H1 (cell line): ENCODE data around the gene C21orf91. TPM values are rescaled to one million over a fixed set of nuclear protein-coding genes. Genes with fewer than 3 reads are reported as not detected.

Experiments
- CTCF ChIA-PET: fragments of 300-600 bp; sonication (Branson Sonifier 250); formaldehyde crosslinking; loops from one replicate; lab custom pipeline; 2021; ENCODE audit not compliant: partially characterized antibody; lab: Charles Lee
- POLR2A ChIA-PET: fragments of 300-600 bp; sonication (Branson Sonifier 250); formaldehyde crosslinking; loops from one replicate; lab custom pipeline; 2021; ENCODE audit warnings: inconsistent platforms; ENCODE audit not compliant: partially characterized antibody; lab: Charles Lee
- DNase-seq, 2 experiments: peaks; one replicate each; pipeline versions ENCODE4 v3.0.0 to v3.0.0-alpha.2; 2010 to 2022; ENCODE audit warnings: low spot score in 2 of 2, low read depth in 1 of 2, mixed read lengths in 1 of 2
- FAIRE-seq: peaks from 2 replicates; lab custom pipeline; 2011; peaks lifted over from hg19 to GRCh38; lab: Jason Lieb, UNC
- H2AFZ ChIP-seq: 2 replicates; pipeline ENCODE4 v1.8.1; 2012; ENCODE audit warnings: low read length, inconsistent platforms
- H2AK5ac ChIP-seq: 2 replicates; pipeline ENCODE4 v1.6.1; 2013; ENCODE audit warnings: low read depth, low read length
- H2BK120ac ChIP-seq: replicated peaks from 2 replicates; pipeline ENCODE3; 2013; ENCODE audit warnings: low read depth, low read length, inconsistent platforms
- H2BK12ac ChIP-seq: 2 replicates; pipeline ENCODE4 v1.6.1; 2013; ENCODE audit warnings: low read depth, low read length
- H2BK15ac ChIP-seq: 2 replicates; pipeline ENCODE4 v1.6.1; 2013; ENCODE audit warnings: low read length
- H2BK20ac ChIP-seq: 2 replicates; pipeline ENCODE4 v1.6.1; 2013; ENCODE audit warnings: low read length
- H2BK5ac ChIP-seq: 2 replicates; pipeline ENCODE4 v1.6.1; 2013; ENCODE audit warnings: low read depth, low read length
- H3K14ac ChIP-seq: 2 replicates; pipeline ENCODE4 v1.6.1; 2013; ENCODE audit warnings: inconsistent platforms; ENCODE audit not compliant: insufficient read length
- H3K18ac ChIP-seq: 2 replicates; pipeline ENCODE4 v1.6.1; 2013; ENCODE audit warnings: low read length; ENCODE audit errors: extremely low read depth
- H3K23ac ChIP-seq: 2 replicates; pipeline ENCODE4 v1.6.1; 2013; ENCODE audit warnings: inconsistent platforms; ENCODE audit not compliant: insufficient read length
- H3K23me2 ChIP-seq: 2 replicates; pipeline ENCODE4 v1.6.1; 2013; ENCODE audit warnings: low read depth, low read length
- H3K27ac ChIP-seq: 2 replicates; pipeline ENCODE4 v1.6.1; 2011; ENCODE audit warnings: low read depth, low read length, inconsistent platforms
- H3K27me3 ChIP-seq, 4 experiments: replicated peaks in 1 of 4; 1 replicate in 1 of 4; 2 replicates in 3 of 4; pipeline versions ENCODE4 v1.6.1 to v1.8.1; 2011 to 2013; ENCODE audit warnings: low read length in 3 of 4, mild to moderate bottlenecking in 3 of 4, inconsistent platforms in 2 of 4, mixed read lengths in 2 of 4, moderate library complexity in 1 of 4; ENCODE audit not compliant: control insufficient read depth in 3 of 4, insufficient read depth in 3 of 4; ENCODE audit errors: extremely low read depth in 1 of 4
- H3K36me3 ChIP-seq, 4 experiments: 2 replicates each; pipeline versions ENCODE4 v1.6.1 to v1.8.1; 2011 to 2013; ENCODE audit warnings: mild to moderate bottlenecking in 4 of 4, low read length in 3 of 4, moderate library complexity in 2 of 4, control low read depth in 1 of 4, inconsistent platforms in 1 of 4; ENCODE audit not compliant: insufficient read depth in 4 of 4, control insufficient read depth in 2 of 4
- H3K4ac ChIP-seq: replicated peaks from 2 replicates; pipeline ENCODE3; 2013; ENCODE audit warnings: low read length, low read depth, mixed read lengths, inconsistent platforms; ENCODE audit not compliant: insufficient read length
- H3K4me1 ChIP-seq, 4 experiments: replicated peaks in 1 of 4; 1 replicate in 1 of 4; 2 replicates in 3 of 4; pipeline versions ENCODE4 v1.6.1 to v1.8.1; 2011 to 2013; ENCODE audit warnings: low read length in 3 of 4, inconsistent platforms in 2 of 4, mixed read lengths in 1 of 4; ENCODE audit not compliant: insufficient read depth in 4 of 4, control insufficient read depth in 3 of 4
- H3K4me2 ChIP-seq, 2 experiments: 2 replicates each; pipeline versions ENCODE4 v1.6.1 to v1.8.1; 2011 to 2013; ENCODE audit warnings: low read depth in 2 of 2, low read length in 2 of 2, control low read depth in 1 of 2, inconsistent platforms in 1 of 2, mild to moderate bottlenecking in 1 of 2; ENCODE audit not compliant: insufficient read depth in 1 of 2
- H3K4me3 ChIP-seq, 4 experiments: fragments of 200-600, 300-600 bp in 1 of 4; sonication (generic), shearing (Covaris generic), sonication (Bioruptor Twin) in 1 of 4; 2 replicates each; pipeline versions ENCODE4 v1.5.1 to v1.8.1; 2011 to 2016; ENCODE audit warnings: low read length in 4 of 4, low read depth in 3 of 4, control low read depth in 2 of 4, inconsistent platforms in 2 of 4, mild to moderate bottlenecking in 2 of 4, mixed read lengths in 1 of 4, moderate library complexity in 1 of 4; ENCODE audit not compliant: insufficient read depth in 2 of 4; ENCODE audit errors: extremely low read depth in 1 of 4
- H3K56ac ChIP-seq: replicated peaks from 2 replicates; pipeline ENCODE3; 2013; ENCODE audit warnings: low read depth, mild to moderate bottlenecking, mixed read lengths, low read length, inconsistent platforms; ENCODE audit not compliant: insufficient read length
- H3K79me1 ChIP-seq: 2 replicates; pipeline ENCODE4 v1.6.1; 2013; ENCODE audit warnings: low read depth, low read length, control low read depth
- H3K79me2 ChIP-seq, 2 experiments: 2 replicates each; pipeline versions ENCODE4 v1.6.1 to v1.8.1; 2012 to 2013; ENCODE audit warnings: low read length in 2 of 2, mild to moderate bottlenecking in 2 of 2, inconsistent platforms in 1 of 2; ENCODE audit not compliant: insufficient read depth in 2 of 2, control insufficient read depth in 1 of 2
- H3K9ac ChIP-seq, 4 experiments: replicated peaks in 1 of 4; 1 replicate in 1 of 4; 2 replicates in 3 of 4; pipeline versions ENCODE4 v1.6.1 to v1.8.1; 2011 to 2013; ENCODE audit warnings: low read depth in 3 of 4, low read length in 3 of 4, control low read depth in 2 of 4, mild to moderate bottlenecking in 2 of 4, moderate library complexity in 2 of 4, inconsistent platforms in 1 of 4; ENCODE audit errors: extremely low read depth in 1 of 4
- H3K9me3 ChIP-seq, 2 experiments: 2 replicates each; pipeline versions ENCODE4 v1.6.1 to v1.8.1; 2012 to 2013; ENCODE audit warnings: mild to moderate bottlenecking in 2 of 2, moderate library complexity in 2 of 2, control low read depth in 1 of 2, inconsistent platforms in 1 of 2, low read depth in 1 of 2, low read length in 1 of 2, mixed read lengths in 1 of 2; ENCODE audit not compliant: insufficient read depth in 2 of 2
- H4K20me1 ChIP-seq, 2 experiments: replicated peaks in 1 of 2; 2 replicates each; pipeline versions ENCODE3 to v1.8.1; 2011 to 2013; ENCODE audit warnings: inconsistent platforms in 2 of 2, low read length in 2 of 2, mild to moderate bottlenecking in 1 of 2; ENCODE audit not compliant: insufficient read depth in 2 of 2, control insufficient read depth in 1 of 2
- H4K5ac ChIP-seq: 2 replicates; pipeline ENCODE4 v1.6.1; 2013; ENCODE audit warnings: low read length, low read depth, mixed read lengths, inconsistent platforms; ENCODE audit not compliant: insufficient read length
- H4K8ac ChIP-seq: 2 replicates; pipeline ENCODE4 v1.8.0; 2013; ENCODE audit warnings: mild to moderate bottlenecking, moderate library complexity, low read length, inconsistent platforms; ENCODE audit not compliant: insufficient read depth; ENCODE audit errors: extremely low read depth
- H4K91ac ChIP-seq: replicated peaks from 2 replicates; pipeline ENCODE3; 2013; ENCODE audit warnings: low read length, mixed read lengths, inconsistent platforms; ENCODE audit not compliant: insufficient read length
- TAF7 ChIP-seq: optimal IDR thresholded peaks from 2 replicates; pipeline ENCODE3; 2011; ENCODE audit warnings: low read depth, mild to moderate bottlenecking, inconsistent platforms, low read length, moderate library complexity, borderline replicate concordance
- WGBS, 2 experiments: shearing (Covaris generic) in 1 of 2; methylation state at CpG; one replicate each; pipeline versions ENCODE4 v1.1.6 to v1.1.7; 2013 to 2015; ENCODE audit warnings: low lambda C conversion rate in 2 of 2, mixed read lengths in 2 of 2, inconsistent platforms in 1 of 2, low coverage in 1 of 2, missing lambda C conversion rate in 1 of 2; ENCODE audit not compliant: insufficient replicate concordance in 2 of 2, insufficient coverage in 1 of 2, insufficient read length in 1 of 2; ENCODE audit errors: extremely low coverage in 1 of 2, missing lambda C conversion rate in 1 of 2; 5-methylcytosine and 5-hydroxymethylcytosine counted together
- polyA plus RNA-seq, 7 experiments: library from polyadenylated mRNA; depleted of rRNA in 3 of 7; stranded (reverse) in 5 of 7; unstranded in 2 of 7; fragments of >200 nt in 5 of 7; fragments of 200-250 nt in 2 of 7; gene quantifications; 1 replicate in 5 of 7; 2 replicates in 1 of 7; 4 replicates in 1 of 7; pipeline versions ENCODE4 v1.2.1 to v1.2.3, GENCODE V29; 2011 to 2013; ENCODE audit warnings: missing spikeins in 2 of 7, mixed read lengths in 2 of 7
- total RNA-seq: library from RNA; stranded (reverse); fragmentation: NEBNext Ultra II Directional; extraction: Animal tissue kit (Norgen Biotek cat#: 25700); gene quantifications from 2 replicates; pipeline ENCODE4 v1.2.1, GENCODE V29; 2021

C21orf91 gene
- total and polyA plus RNA-seq, 2 of the 8 experiments (the other 6 are each of a cell fraction or from before 2014, with no cell fraction given), result 4.9 to 33.6 TPM

GRCh38 chr21:17796503-17796902, 22.7 kb downstream of the C21orf91 start:
- no peak for TF ChIP-seq TAF7
- 92% methylated on average over 1 of the region's 1 CpG; no CpG with 5 or more reads in 1 of the 2 experiments for WGBS, 2 experiments
- POLR2A ChIA-PET, result no interaction called here

More at GRCh38 chr21:17796503-17796902, 22.7 kb downstream of the C21orf91 start:
- H4K20me1 ChIP-seq, result peaks cover 0 to 2% of the 10 kb centered on the region in 2 experiments
- no peak overlapping the region for H2BK12ac ChIP-seq
- no peaks in the 10 kb centered on the region for H3K27me3 ChIP-seq
- H2AFZ ChIP-seq, result no peak overlapping the region
- no peak overlapping the region for H3K14ac ChIP-seq
- no peak for DNase-seq
- no peaks in the 10 kb centered on the region for H3K79me1 ChIP-seq
- H4K8ac ChIP-seq, result no peak overlapping the region
- no peak overlapping the region for H3K4me3 ChIP-seq
- FAIRE-seq, result no peak
- no peak overlapping the region for H2BK120ac ChIP-seq
- H2BK5ac ChIP-seq, result no peak overlapping the region
- peaks cover 2 to 36% (median 20%) of the 10 kb centered on the region in 4 experiments; a peak in 6 of 8 replicates for H3K36me3 ChIP-seq
- CTCF ChIA-PET, result interaction anchor here (0.8 kb wide), 1 partner anchor 129 kb away, joined by 3 read pairs; no protein-coding TSS in a partner anchor
- H2BK15ac ChIP-seq, result no peak overlapping the region
- H3K23me2 ChIP-seq, result no peaks in the 10 kb centered on the region
- H2AK5ac ChIP-seq, result no peak overlapping the region
- H3K27ac ChIP-seq, result no peak overlapping the region
- no peak overlapping the region for H2BK20ac ChIP-seq
- H3K9ac ChIP-seq, result no peak overlapping the region
- no peak overlapping the region for H3K56ac ChIP-seq
- H3K18ac ChIP-seq, result no peak overlapping the region
- no peaks in the 10 kb centered on the region; a peak in 1 of 4 replicates for H3K9me3 ChIP-seq
- H3K4me1 ChIP-seq, result no peaks in the 10 kb centered on the region
- H3K79me2 ChIP-seq, result peaks cover 0 to 17% of the 10 kb centered on the region in 2 experiments; a peak in 1 of 4 replicates
- no peak overlapping the region for H3K23ac ChIP-seq
- H3K4ac ChIP-seq, result no peak overlapping the region
- H4K91ac ChIP-seq, result no peak overlapping the region
- no peak overlapping the region for H4K5ac ChIP-seq
- no peak overlapping the region for H3K4me2 ChIP-seq
